GM12892 (cell line): ENCODE data around the gene POLR2E.
A peak's percentile ranks its signal among the peaks of the same experiment; 100 is the strongest.

ENCODE experiments used
- DNase-seq: peaks from one replicate; pipeline ENCODE4 v3.0.0; 2011; ENCODE audit not compliant: insufficient read length
- FAIRE-seq: peaks from 2 replicates; lab custom pipeline; 2011; peaks lifted over from hg19 to GRCh38; lab: Jason Lieb, UNC
- POLR2A ChIP-seq: IDR thresholded peaks from 2 replicates; pipeline ENCODE4 v1.6.1; 2011; ENCODE audit warnings: low read depth, low read length, control low read depth
- POLR2AphosphoS5 ChIP-seq: IDR thresholded peaks from 2 replicates; pipeline ENCODE4 v1.6.1; 2011; ENCODE audit warnings: low read depth, low read length, control low read depth
- TAF1 ChIP-seq: IDR thresholded peaks from 2 replicates; pipeline ENCODE4 v1.6.1; 2011; ENCODE audit warnings: low read depth, mild to moderate bottlenecking, control low read depth, low read length, borderline replicate concordance

The POLR2E gene

DNA sequence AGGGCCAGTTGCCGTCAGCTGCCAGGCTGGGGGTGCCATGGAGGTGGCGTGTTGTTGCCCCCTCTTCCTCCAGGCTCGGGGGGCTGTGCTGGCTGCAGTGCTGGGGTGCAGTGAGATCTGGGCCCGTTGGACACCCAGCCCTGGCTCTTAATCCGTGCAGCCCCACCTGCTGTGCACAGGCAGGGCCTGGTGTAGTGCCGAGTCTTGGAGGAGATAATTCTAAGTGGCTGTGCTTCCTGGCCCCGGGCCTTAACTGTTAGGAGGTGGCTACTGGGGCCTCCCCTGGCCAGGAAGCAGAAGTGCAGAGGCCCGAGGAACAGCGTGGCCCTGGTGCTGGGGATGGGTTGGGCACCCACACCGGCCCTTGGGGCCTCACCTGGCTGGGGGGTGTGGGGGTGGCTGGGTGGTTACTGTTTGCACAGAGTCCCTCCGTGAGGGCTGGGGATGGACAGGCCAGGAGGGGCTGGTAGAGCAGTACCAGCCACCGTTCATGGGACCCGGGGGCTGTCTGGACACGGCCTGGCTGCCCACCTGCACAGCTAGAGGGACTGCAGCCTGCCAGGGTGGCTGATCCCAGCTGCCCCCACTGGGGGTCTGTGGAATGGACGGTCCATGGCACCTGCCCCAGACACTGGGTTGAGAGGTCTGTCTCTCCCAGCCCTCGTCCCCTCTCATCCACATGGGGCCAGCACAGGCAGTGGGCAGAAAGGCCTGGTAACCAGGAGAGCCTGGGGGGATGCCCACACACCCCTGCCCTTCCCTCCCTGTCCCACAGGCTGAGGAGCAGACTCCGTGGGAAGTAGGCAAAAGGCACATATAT, 11.9 kb upstream of the POLR2E start:
- TF ChIP-seq POLR2AphosphoS5 (no peak), POLR2A (no peak; the same call in 1 of the 2 replicates), TAF1 (no peak)
- no peak for DNase-seq
- peak; percentile 36 for FAIRE-seq

GRCh38 chr19:1105873-1106840, 11.0 kb upstream of the POLR2E start:
- FAIRE-seq = no peak
- DNase-seq = no peak

GRCh38 chr19:1105008-1105872, 10.1 kb upstream of the POLR2E start:
- TF ChIP-seq POLR2A (no peak), POLR2AphosphoS5 (no peak), TAF1 (no peak)
- DNase-seq = no peak
- peak; percentile 51 for FAIRE-seq

More at GRCh38 chr19:1105873-1106840, 11.0 kb upstream of the POLR2E start:
- no peak for TF ChIP-seq POLR2A
- no peak for TF ChIP-seq TAF1
- no peak; the same call in 1 of the 2 replicates for TF ChIP-seq POLR2AphosphoS5

DNA sequence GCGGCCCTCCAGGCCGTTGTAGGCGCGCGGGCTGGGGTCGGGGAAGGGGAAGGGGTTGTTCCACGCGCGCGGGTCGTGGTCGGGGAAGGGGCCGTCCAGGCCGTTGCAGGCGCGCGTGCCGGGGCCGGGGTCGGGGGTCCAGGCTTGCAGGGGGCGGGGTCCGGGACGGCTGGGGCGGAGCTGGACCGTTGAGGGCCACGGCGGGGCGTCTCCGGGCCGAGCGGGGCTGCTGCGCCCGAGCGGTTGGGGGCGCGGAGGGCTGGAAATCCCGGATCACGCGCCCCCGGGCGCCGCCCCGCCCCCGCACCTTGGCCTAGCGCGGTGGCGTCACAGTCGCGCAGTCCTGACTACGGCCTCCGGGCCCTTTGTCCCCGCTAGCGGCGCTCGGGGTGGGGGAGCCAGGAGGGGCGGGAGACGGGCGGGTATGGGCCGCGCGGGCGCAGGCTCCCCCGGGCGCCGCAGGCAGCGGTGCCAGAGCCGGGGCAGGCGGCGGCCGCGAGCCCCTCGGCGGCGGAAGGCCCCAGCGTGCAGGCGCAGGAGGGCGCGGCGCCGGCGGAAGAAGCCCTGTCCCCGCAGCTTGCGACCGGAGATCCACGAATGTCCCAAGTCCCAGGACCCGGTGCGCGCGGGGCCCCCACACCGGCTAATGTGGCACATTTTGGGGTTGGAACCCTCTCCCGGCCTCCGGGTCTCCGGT, 9.3 kb upstream of the POLR2E start:
- DNase-seq (peak; percentile 86), FAIRE-seq (peak; percentile 30)
- TF ChIP-seq TAF1 (no peak), POLR2A (no peak), POLR2AphosphoS5 (no peak)

DNA sequence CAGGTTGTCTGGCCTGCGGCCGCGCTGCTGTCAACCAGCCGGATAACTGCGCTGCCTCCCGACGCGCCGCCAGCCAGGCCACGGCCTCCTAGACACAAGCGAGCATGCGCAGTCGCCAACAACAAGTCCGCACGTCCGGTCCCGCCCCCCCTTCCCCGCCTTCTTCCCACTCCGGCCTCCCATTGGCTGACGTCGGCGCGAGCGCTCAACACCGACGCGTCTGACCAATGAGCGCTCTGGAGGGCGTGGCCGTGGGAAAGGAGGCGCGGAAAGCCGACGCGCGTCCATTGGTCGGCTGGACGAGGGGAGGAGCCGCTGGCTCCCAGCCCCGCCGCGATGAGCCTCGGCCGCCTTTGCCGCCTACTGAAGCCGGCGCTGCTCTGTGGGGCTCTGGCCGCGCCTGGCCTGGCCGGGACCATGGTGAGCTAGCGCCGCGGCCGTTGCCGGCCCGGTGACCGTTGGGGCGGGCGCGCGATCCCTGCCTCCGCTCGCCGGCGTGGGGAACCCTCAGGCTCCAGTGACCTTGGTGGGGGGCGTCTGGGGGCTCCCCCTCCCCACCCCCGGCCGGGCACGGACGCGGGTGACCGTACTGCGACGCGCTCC, 8.6 kb upstream of the POLR2E start, which contains the start of gene GPX4:
TSS of gene GPX4 (plus strand) at position 287 of the 603 bp plus-strand sequence. CDS start at position 337, 50 bp downstream.
- DNase-seq (peak; percentile 99), FAIRE-seq (peak; percentile 100)
- TF ChIP-seq POLR2A (peak; percentile 98), TAF1 (peak; percentile 91), POLR2AphosphoS5 (peak; percentile 96)

DNA sequence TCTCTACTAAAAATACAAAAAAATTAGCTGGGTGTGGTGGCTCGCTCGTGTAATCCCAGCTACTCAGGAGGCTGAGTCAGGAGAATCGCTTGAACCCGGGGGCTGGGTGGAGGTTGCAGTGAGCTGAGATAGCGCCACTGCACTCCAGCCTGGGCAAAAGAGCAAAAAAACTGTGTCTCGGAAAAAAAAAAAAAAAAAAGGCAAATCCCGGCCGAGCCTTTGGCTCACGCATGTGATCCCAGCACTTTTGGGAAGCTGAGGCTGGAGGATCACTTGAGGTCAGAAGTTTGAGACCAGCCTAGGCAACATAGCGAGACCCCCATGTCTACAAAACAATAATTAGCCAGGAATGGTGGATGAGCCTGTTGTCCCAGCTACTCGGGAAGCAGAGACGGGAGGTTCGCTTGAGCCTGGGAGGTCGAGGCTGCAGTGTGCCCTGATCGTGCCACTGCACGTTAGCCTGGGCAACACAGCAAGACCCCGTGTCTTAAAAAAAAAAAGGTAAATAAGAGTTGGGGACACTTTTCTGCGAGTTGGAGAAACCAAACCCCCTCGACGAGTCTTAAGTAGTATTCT, 8.0 kb upstream of the POLR2E start:
- DNase-seq = no peak
- no peak for FAIRE-seq
- TF ChIP-seq TAF1 (no peak), POLR2A (no peak), POLR2AphosphoS5 (no peak)

GRCh38 chr19:1102407-1103131, 7.4 kb upstream of the POLR2E start:
- DNase-seq (no peak), FAIRE-seq (peak; percentile 73)
- TF ChIP-seq POLR2AphosphoS5 (no peak), TAF1 (no peak), POLR2A (no peak)

DNA sequence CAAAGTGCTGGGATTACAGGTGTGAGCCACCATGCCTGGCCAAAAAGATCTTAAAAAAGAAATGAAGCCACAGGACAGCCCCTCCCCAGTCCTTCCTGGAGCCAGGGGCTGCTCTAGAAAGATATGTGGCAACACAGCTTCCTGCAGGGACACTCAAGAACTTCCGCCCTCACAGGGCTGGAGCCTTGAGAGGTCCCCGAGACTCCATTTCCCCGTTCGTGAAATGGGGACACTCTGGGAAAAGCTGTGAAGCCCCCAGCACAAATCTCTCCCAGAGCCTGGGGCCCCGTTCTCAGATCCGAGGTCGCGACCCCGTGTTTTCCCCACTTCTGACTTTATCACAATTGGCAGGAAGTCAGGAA, 6.1 kb upstream of the POLR2E start:
- FAIRE-seq = no peak
- TF ChIP-seq POLR2A (no peak), POLR2AphosphoS5 (no peak)
- no peak for DNase-seq

DNA sequence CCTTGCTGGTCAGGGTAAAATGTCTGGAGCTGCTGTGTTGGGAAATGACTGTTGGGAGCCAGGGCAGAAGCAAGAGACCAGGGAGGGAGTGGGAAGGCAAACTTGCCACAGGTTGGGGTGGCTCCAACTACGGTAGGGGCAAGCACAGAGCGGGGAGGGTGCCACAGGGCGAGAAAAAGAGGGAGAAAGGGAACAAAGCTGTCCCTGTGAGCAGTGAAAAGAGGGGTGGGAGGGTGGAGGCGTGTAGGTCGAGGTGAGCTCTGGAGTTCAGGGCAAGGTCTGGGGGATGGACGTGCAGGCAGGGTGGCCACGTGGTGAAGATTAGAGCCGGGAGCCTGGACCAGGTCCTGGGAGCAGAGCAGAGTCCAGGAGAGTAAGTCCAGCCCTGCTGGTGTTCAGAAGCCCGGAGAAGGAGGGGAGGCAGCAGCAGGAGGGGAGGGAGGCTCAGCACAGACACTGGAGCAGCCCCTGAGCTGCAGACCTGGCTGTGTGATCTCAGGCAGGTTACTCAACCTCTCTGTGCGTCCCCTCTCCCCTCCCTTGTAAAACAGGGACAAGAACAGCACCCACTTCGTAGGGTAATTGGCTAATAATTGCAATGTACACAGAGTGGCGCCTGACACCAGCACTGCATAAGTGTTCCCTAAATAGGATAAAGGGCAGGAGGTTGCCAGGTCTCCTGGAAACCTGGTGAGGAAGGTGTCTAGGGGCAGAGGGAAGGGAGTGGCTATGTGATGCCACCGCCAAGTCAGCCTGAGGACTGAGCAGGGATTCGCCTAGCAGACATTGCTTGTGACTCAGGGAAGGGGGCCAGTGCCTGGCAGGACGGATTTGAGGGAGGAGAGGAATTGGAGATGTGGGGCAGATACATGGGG, 3.2 kb upstream of the POLR2E start:
- TF ChIP-seq POLR2A = no peak
- no peak for TF ChIP-seq TAF1
- TF ChIP-seq POLR2AphosphoS5 = no peak
- DNase-seq = no peak
- no peak for FAIRE-seq
